ENCODE measurements around the gene DLGAP4.

DLGAP4 gene

DNA sequence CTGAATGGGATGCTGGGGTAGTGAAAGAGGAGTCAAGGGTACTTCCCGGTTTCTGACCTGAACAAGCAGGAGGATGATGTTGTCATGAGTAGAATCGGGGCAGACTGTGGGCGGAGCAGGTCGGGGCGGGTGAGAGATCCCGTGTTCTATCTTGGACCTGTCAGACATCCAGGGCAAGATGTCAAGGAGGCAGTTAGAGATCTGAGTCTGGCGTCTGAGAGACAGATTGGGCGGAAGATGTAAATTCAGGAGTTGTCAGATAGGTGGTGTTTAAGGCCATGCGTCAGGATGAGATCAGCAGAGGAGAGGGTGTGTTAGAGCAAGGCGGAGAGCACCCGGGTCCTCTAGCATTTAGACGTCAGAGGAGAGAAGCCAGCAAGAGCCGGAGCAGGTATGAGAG is 115.5 kb downstream of the DLGAP4 start:
- DNase-seq: no peak

DNA sequence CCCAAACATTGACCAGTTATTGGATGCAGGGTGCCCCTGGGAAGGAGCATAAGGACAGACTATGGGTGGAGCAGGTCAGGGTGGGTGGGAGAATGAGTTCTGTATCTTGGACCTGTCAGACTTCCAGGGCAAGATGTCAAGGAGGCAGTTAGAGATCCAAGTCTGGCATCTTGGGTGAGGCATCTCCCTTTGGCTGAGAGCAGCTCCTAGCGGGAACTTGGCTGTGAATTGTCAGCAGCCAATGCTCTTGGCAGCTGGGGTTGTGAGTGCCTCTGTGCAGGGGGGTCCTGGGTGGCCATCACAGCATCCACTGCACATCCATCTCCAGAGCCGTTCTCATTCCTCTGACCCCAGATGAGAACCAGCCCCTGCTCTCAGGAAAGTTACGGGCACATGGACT is 118.2 kb downstream of the DLGAP4 start:
- no peak for DNase-seq

DNA sequence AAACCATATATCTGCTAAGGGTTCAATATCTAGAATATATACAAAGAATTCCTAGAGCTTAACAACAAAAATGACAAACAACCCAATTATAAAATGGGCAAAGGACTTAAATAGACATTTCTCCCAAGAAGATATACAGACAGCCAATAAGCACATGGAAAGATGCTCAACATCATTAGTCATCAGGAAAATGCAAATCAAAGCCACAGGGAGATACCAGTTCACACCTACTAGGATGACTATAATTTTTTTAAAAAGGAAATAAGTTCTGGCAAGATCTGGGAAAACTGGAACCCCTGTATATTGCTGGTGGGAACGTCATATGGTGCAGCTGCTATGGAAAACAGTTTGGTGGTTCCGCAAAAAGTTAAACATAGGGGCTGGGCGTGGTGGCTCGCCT is 119.0 kb downstream of the DLGAP4 start:
- DNase-seq: no peak

DNA sequence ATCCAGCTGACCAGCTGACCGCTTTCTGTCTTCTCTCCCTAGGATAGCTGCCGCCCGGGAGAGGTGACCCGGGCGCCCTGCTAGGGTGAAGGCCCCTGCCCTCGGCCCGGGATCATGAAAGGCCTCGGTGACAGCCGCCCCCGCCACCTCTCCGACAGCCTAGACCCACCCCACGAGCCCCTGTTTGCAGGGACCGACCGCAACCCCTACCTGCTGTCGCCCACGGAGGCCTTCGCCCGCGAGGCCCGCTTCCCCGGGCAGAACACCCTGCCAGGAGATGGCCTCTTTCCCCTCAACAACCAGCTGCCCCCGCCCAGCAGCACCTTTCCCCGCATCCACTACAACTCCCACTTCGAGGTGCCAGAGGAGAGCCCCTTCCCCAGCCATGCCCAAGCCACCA is 125.5 kb downstream of the DLGAP4 start:
- no peak for DNase-seq

DNA sequence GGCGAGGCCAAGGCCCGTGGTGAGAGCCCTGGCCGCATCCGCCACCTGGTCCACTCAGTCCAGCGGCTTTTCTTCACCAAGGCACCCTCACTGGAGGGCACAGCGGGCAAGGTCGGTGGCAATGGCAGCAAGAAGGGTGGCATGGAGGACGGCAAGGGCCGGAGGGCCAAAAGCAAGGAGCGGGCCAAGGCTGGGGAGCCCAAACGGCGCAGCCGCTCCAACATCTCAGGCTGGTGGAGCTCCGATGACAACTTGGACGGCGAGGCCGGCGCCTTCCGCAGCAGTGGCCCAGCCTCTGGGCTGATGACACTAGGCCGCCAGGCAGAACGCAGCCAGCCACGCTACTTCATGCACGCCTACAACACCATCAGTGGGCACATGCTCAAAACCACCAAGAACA is 126.0 kb downstream of the DLGAP4 start:
- no peak for DNase-seq

DNA sequence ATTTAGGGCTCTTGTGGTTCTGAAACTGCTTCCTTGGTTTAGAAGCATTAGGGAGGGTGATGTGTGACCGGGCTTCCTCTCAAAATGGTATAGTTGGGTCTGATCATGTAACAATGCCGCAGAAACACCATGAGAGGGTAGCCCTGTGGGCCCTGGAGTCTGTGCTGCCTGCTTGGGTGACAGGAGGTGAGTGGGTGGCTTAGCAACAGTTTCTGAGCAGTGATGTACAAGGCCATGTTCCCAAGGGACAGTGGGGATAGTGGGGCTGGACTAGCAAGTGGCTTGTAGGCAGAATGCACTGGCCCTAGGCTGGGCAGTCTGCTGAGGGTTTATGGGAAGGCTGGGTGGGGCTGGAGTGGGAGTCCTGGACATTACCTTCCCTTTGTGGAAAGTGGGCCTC is 128.2 kb downstream of the DLGAP4 start:
- no peak for DNase-seq

DNA sequence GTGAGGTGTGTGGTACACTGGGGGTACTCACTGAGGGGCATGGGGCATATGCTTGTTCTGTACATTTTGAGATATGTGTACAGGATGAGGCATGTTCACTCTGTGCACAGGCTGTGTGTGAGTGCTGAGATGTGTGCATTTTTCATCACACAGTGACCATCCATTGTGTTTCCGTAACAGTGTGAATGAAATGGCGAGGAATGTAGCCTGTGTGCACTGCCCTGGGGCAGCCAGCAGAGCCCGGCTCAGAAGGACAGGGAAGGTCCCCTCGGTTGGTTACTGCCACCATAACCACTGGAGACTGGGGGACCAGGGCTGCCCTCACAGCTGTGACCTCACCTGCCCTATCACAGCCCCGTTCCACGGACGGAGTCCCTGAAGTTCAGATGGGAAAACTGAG is 129.0 kb downstream of the DLGAP4 start:
- DNase-seq: no peak

DNA sequence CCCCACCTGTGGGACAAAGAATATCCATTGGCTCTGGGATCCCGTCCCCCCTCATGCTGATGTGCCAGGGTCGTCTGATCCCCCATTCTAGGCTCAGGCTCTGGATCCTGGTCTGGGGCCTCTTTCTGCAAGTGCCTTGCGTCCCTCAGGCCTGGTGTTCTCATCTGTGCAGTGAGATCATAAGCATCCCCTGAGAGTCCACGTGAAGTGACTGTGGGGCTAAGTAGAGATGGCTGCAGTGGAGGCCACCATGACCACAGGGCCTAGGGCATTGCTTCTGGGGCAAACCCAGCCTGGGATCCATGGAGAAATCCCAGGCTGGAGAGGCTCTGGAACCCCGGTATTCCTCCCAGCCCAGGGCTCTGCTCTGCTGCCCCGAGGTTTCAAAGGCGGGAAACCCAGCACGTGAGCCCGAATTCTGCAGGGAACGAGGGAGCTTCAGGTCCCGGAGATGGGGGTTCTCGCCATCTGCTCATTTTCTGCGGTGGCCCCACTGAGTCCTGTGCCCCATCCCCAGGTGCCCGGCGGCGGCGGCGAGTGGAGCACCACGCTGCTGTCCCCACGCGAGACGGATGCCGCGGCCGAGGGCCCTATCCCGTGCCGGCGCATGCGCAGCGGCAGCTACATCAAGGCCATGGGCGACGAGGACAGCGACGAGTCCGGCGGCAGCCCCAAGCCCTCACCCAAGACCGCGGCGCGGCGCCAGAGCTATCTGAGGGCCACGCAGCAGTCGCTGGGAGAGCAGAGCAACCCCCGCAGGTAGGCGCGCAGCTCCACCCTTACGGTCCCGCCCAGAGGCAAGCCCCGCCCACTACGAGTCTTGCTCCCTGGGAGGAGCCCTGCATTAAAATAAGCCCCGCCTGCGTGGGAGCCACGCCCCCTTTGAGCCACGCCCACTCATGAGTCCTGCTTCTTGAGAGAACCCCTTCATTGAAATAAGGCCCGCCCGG is 129.7 kb downstream of the DLGAP4 start:
- peak; percentile 88 for DNase-seq

DNA sequence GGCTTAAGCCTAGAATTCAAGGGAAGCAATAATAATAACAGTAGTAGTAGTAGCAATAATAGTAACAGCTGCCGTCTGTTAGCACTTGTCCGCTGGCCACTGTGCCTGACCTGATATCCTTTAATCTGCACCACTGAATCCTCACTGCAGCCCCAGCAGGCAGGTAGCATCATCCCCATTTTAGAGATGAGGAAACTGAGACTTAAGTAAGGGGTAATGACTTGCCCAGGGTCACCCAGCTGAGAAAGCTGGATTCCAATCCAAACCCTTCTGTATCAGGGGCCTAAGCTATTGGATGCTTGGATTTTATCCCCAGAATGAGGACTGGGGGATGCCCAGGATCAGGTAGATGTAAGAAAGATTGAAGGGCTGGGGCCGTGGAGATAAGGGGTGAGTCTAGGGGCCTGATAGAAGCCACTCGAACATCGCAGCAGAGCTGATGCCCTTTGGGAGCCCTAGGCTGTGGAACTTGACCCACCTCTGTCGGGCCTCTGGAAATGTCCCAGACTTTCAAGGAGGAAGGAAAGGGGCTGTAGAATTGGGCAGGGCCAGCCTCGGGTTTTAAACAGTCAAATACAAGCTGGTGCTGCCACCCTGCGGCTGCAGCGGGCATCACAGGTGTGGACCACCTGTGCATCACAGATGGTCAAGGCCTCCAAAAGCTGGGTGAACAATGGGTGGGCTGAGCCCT is 133.0 kb downstream of the DLGAP4 start:
- peak; percentile 68 for DNase-seq

DNA sequence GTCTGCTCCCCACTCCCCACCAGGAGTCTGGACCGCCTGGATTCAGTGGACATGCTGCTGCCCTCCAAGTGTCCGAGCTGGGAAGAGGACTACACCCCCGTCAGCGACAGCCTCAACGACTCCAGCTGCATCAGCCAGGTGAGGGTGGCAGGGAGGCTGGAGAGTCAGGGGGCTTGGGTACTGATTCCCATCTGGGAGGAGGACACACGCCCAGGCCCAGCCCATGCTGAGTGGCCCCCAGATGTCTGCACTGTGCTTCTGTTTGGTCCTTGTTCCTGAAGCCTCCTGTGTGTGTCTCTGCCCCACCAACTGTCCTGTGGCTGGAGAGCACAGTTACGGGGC is 133.6 kb downstream of the DLGAP4 start:
- DNase-seq: no peak

DNA sequence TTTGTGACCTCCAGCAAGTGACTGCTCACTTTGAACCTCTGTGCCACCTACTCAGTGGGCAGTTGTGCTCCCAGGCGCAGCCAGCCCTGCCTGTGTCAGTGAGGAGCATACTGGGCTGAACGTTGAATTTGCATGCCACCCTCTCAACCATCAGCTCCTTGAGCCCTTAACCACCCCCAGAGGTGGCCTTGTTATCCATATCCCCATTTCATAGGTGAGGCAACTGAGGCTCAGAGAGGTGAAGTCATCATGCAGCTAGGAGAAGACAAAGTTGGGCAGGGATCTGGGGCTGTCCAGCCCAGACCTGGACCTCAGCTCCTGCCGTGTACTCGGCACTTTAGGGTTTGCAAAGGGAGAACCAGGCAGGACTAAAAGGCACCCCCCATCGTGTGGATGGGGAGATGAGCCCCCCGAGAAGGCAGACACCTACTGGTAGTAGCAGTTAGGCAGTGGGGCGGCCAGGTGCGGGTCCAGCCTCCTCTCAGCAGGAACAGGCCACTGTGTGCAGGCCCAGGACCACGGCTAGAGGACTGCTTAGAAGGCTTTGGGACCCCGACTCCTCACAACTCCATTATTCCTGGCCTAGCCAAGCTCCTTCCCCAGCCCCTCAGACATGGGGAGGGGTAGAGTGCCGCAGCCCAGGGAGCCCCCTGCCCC is 134.4 kb downstream of the DLGAP4 start:
- DNase-seq: no peak

DNA sequence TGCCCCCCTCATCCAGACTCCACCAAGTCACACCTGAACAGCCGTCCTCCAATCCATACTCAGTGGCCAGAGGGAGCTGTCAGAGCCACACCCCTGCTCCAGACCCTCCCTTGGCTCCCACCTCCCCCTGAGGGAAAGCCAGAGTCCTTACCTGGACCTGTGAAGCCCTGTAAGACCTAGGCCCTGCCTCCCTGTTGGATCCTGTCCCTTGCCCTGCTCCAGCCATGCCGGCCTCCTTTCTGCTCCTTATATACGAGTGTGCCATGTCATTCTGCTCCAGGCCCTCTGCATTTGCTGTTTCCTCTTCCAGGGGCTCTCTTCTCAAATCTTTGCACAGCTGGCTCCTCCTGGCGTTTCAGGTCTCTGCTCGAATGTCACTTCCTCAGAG is 134.9 kb downstream of the DLGAP4 start:
- DNase-seq: no peak

DNA sequence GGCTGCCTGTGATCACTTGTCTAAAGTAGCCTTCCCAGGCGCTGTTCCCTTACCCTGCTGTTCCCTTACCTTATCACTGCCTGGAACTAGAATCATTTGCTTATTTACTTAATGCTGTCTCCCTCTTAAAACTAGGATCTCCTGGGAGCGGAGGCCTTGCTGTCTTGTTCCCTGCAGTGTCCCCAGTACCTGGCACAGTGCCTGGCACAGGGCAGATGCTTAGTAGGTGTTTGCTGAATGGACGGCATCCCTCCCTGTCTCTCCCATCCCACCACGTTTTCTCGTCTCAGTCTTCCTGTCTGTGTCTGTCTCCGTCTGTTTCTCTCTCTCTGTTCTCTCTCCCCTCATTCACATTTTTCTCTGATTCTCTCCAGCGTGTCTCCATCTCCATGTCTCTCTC is 135.3 kb downstream of the DLGAP4 start:
- no peak for DNase-seq

DNA sequence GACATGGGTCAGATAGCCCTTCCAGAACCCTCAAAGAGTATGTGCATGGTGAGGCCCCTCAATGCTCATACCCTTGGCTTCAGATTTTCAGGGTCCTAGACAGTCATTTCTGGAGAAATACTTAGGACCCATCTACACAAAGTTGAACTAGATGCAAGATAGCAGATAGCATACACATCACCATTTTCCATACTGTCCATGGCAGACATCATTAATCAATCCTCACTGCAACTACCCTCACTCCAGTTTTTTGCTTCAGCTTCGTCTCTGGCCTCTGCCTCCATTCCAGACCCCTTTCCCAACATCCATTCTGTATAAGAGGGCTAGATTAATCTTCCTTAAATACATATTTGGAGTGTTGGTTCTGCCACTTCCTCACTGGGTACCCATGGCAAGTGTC is 139.7 kb downstream of the DLGAP4 start:
- DNase-seq: no peak

DNA sequence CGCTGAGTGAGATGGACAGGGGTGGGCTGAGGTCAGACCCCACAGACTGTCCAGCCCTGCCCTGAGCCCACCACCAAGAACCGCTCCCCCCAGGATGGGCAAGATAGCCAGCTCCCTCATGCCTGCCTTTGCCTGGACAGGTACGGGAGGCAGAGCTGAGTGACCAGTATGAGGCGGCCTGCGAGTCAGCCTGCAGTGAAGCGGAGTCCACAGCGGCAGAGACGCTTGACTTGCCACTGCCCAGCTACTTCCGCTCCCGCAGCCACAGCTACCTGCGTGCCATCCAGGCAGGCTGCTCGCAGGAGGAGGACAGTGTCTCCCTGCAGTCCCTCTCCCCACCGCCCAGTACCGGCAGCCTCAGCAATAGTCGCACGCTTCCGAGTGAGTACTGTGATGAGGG is 140.4 kb downstream of the DLGAP4 start:
- no peak for DNase-seq

DNA sequence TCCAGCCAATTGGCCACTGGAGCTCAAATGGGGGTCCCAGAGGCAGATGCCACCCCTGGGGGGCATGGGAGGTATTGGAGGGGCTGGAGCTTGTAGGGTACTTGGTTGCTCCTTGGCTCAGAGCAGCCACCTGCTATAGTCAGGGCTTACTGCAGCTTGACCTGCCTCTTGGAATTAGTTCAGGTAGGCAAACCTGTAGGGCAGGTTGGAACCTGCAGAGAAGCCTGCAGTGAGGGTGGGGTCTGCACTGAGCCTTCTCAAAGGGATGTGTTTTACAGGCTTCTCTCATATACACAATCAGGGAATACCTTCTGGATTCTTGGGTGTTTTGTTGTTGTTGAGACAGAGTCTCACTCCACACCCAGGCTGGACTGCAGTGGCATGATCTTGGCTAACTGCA is 141.0 kb downstream of the DLGAP4 start:
- no peak for DNase-seq

DNA sequence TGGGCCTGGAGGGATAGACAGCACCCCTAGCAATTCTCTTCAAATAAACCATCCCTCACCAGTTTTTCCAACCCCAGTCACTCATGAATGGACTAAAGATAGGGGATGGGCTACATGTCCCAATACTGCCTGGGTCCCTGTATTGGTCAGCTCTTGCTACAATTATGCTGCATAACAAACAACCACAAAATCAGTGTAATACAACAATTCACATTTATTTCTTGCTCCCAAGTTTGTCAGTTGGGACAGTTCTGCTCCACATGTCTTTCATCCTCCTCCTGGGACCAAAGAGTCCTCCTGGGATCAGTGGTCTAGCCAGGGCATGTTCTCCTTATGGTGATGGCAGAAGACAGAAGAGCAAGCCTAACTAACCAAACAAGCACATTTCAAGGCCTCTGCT is 143.5 kb downstream of the DLGAP4 start:
- DNase-seq: no peak

DNA sequence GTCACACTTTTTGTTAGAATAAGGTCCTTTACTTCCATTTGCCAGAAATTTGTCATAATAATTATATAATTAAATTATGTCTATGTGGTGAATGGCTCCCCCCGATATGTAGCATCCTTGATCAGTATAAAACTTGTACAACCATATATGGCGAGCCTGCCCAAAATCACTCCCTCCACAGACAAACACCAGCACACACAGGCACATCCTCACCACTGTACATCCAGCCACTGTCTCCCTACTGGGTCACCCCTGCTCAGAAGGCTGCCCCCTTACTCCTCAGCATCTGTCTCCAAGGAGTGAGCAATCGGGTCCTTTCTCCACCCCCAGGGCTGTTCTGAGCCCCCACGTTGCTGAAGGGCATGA is 148.2 kb downstream of the DLGAP4 start:
- DNase-seq: no peak

DNA sequence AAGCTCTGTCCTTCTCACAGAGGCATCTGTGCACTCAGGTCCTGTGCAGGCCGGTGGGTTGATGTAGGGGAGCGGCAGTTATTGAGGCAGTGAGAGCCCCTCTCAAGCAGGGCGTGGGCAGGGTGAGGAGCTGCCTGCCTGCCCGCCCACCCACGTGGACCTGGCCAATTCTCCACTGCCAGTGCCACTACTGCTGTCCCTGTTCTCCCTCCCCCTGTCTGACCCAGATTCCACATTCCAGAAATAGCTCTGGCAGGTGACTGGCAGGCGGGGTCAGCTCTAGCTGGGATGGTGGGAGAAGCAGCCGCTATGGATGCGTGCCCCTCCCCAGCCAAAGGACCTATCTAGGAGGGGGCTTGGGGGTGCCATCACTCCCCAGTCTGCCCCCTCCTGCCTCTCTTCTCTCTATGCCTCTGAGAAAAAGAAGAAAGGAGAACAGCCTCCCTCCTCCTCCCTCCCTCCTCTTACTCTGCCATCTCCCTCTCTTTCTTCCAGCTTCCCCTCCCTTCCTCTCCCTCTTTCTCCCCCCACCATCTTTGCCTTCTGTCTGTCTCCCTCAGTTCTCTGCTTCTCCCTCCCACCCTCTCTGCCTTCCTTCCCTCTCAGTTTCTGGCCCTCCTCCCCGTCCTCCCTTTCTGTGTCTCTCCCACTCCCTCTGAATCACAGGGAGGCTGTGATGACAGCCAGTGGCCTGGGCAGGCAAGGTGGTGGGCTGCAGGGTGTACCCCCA is 148.7 kb downstream of the DLGAP4 start:
- DNase-seq: no peak

DNA sequence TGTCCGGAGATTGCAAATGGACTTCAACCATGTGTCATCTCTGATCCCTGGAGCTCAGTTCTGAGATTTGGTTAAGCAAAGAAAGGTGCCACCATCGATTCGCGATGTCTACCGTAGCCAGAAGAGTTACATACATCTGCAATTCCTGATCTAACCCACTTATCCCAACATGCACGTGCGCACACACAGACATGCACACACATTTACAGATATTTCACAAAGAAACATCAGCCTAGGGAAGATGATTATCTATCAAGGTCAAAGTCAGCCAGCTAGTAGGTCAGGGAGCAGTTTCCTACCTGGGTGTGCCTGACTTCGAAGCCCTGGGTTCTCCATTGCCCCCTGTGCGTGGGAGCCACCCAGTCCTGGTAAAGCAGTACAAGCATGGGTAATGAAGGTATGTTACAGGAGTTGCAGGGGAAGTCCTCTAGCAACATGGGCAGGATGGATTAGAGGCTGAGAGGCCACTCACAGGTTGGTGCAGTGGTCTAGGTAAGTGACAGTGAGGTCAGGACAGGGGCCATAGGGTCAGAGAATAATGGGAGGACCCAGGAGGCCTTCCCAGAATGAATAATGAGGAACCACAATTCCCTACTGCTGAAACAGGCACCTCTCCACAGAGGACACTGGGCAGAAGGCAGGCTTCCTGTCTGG is 150.0 kb downstream of the DLGAP4 start:
- DNase-seq: no peak

DNA sequence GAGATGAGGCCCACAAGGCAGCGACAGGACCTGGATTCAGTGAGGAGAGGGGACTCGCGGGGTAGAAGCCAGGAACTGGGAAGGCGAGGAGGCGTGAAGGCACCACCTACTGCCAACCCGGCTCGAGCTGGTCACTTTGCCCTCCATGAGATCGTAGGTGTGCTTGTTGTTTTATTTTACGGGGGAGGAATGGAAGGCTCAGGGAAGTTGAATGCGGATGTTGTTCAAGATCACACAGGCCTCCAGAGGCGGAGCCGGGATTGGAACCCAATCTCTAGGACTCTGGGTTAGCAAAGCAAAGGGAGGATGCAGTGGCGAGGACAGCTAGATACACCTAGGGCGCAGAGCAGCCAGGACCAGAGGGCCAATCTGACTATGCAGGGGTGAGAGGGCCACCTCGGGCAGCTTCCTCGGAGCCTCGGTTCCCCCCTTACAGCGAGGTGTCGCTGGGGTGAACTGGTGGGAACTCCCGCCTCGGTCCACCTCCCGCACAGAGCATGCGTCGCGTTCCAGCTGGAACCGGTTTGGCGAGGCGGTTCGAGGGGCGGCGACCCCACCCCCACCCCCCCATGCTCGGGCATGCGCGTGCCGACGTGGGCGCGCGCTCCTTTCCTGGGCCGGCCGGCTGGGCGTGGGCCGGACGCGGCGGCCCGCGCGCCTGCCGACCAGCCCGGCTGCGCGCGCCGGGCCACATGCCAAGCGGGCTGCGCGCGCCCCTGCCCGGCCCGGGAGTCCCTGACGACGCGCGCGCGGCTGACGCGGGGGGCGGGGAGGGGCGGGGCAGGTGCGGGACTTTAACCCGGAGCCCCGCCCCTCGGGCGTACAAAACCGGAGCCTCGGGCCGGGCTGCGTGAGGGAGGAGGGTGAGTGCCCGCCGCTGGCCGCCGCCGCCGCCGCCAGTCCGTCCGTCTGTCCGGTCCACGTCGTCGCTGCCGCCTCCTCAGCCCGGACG is 154.8 kb downstream of the DLGAP4 start:
- DNase-seq: peak; percentile 90

Measured in activated naive CD4-positive, alpha-beta T cell treated with anti-CD3 and anti-CD28 coated beads, Interleukin-2, amount 50 U/mL, for 16 hours (primary cell).